Esophagus muscularis mucosa (tissue), 4 donors: ENCODE results near the gene PMEL. TPM values are rescaled to one million over a fixed set of nuclear protein-coding genes. Genes with fewer than 3 reads are reported as not detected.
"Not testable (repeated sequence)": the region's sequence is repeated elsewhere in the genome, so short reads cannot be mapped to it uniquely, and the experiment has no call there.

Experiments used
- DNase-seq: peaks from one replicate; pipeline ENCODE4 v3.0.0-alpha.2; 2017; ENCODE audit errors: extremely low spot score
- H3K27ac ChIP-seq, 4 donors: fragments of 200-600 bp; sonication (generic); replicated peaks in 1 of 4; 1 replicate in 3 of 4; 2 replicates in 1 of 4; pipeline ENCODE4 v1.5.1; 2016 to 2019; ENCODE audit warnings: mild to moderate bottlenecking in 1 of 4
- H3K27me3 ChIP-seq, 4 donors: fragments of 200-600 bp; sonication (generic); one replicate each; pipeline versions ENCODE4 v1.5.1 to v1.6.0; 2016 to 2019
- H3K36me3 ChIP-seq, 4 donors: fragments of 200-600 bp; sonication (generic); one replicate each; pipeline ENCODE4 v1.5.1; 2016 to 2019
- H3K4me1 ChIP-seq, 4 donors: fragments of 200-600 bp; sonication (generic); one replicate each; pipeline ENCODE4 v1.5.1; 2016 to 2019
- H3K4me3 ChIP-seq, 4 donors: fragments of 200-600 bp; sonication (generic); 1 replicate in 2 of 4; 2 replicates in 2 of 4; pipeline ENCODE4 v1.5.1; 2016 to 2019; ENCODE audit warnings: mild to moderate bottlenecking in 4 of 4, moderate library complexity in 1 of 4
- H3K9me3 ChIP-seq, 4 donors: fragments of 200-600 bp; sonication (generic); 1 replicate in 3 of 4; 2 replicates in 1 of 4; pipeline ENCODE4 v1.5.1; 2016 to 2019
- CTCF ChIP-seq, 3 experiments: fragments of 200-600 bp in 2 of 3; fragments of 450-650 bp in 1 of 3; sonication (generic) in 2 of 3; IDR thresholded peaks; one replicate each; pipeline ENCODE4 v1.5.1; 2017 to 2019; ENCODE audit warnings: antibody characterized with exemption in 3 of 3, mild to moderate bottlenecking in 2 of 3, moderate library complexity in 1 of 3
- EP300 ChIP-seq: sonication (generic); formaldehyde crosslinking; IDR thresholded peaks from one replicate; pipeline ENCODE4 v1.6.1; 2017; ENCODE audit warnings: antibody characterized with exemption
- POLR2A ChIP-seq: fragments of 450-650 bp; IDR thresholded peaks from one replicate; pipeline ENCODE4 v1.6.1; 2017; ENCODE audit warnings: antibody characterized with exemption, moderate library complexity, mild to moderate bottlenecking, low read depth
- POLR2AphosphoS5 ChIP-seq, 2 donors: sonication (generic); formaldehyde crosslinking; IDR thresholded peaks; one replicate each; pipeline ENCODE4 v1.6.1; 2017; ENCODE audit warnings: antibody characterized with exemption in 2 of 2
- WGBS: methylation state at CpG from one replicate; pipeline ENCODE4 v1.1.5; 2018; 5-methylcytosine and 5-hydroxymethylcytosine counted together
- intact Hi-C: fragments of 100-400 bp; cut with DNase I; formaldehyde crosslinking; loops from one replicate; pipeline ENCODE4 v1.15.1; 2023
- total RNA-seq, 4 donors: library from RNA; depleted of rRNA; stranded (reverse); fragments of >200 nt; gene quantifications; one replicate each; pipeline versions ENCODE4 v1.1.0 to v1.2.1, GENCODE V29; 2016

The PMEL gene
- total RNA-seq, 4 donors from 2014 or later: 0.66 to 2.2 TPM; not detected in 2

DNA sequence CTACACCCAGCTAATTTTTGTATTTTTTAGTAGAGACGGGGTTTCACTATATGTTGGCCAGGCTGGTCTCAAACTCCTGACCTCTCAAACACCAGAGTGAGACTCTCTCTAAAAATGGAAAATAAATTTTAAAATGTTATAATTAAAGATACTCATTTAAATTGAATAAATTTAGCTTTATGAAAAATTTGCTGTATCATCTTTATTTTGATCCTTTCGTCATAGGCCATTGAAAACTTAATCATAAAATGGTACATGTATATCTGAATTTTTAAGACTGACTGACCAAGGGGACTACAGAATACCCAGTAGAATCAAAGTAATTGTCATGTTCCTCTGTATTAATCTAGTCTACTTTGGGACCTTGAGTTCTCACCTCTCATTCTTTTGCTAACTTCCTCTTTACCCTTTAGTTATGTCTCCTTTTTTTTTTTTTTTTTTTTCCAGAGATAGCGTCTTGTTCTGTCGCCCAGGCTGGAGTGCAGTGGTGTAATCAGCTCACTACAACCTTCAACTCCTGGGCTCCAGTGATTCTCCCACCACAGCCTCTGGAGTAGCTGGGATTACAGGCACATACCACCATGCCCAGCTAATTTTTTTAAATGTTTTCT, 17.5 kb upstream of the PMEL start:
- Histone ChIP-seq H3K4me1 (peaks cover 0 to 15% (median 5%) of the 10 kb centered on the region in 4 donors), H3K27ac (no peak overlapping the region), H3K4me3 (no peak overlapping the region), H3K27me3 (no peaks in the 10 kb centered on the region), H3K36me3 (peaks cover 32 to 78% (median 64%) of the 10 kb centered on the region in 4 donors), H3K9me3 (no peaks in the 10 kb centered on the region)
- no peak for TF ChIP-seq POLR2A
- TF ChIP-seq POLR2AphosphoS5 (IDR thresholded peaks at IDR 0.05): no peak
- no peak for TF ChIP-seq CTCF (IDR thresholded peaks at IDR 0.05)
- TF ChIP-seq EP300: no peak
- DNase-seq: no peak
- 81% methylated on average over 4 of the region's 4 CpGs for WGBS
- intact Hi-C loops: no loop called here

DNA sequence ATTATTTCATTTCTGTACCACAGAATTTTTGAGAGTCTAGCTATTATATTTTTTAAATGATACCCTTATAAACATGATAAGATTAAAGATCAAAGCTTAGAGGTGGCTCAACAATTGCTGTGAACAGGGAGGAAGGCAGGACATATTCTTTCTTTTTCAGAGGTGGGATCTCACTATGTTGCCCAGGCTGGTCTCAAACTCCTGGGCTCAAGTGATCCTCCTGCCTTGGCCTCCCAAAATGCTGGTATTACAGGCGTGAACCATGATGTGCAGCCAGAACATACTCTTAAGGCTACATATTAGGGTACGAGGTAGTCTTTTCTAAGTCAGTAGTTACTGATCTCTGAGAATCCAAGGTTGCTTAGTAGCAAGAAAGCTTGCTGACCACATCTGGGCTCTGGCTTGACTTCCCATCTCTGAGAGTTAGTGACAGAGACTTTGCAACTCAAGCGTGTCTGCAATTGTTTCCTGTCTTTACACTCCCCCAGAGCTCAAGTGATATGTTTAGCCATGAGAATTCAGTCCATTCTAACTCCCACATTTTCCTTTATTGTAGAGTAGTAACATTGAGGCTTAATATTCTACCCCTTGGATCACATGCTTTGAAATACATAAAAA, 16.6 kb upstream of the PMEL start:
- 58% methylated on average over 3 of the region's 3 CpGs for WGBS
- no peak for DNase-seq
- Histone ChIP-seq H3K27ac (no peak overlapping the region), H3K4me3 (no peak overlapping the region), H3K9me3 (no peaks in the 10 kb centered on the region), H3K4me1 (peaks cover 0 to 24% (median 10%) of the 10 kb centered on the region in 4 donors), H3K27me3 (no peaks in the 10 kb centered on the region), H3K36me3 (peaks cover 24 to 69% (median 55%) of the 10 kb centered on the region in 4 donors)
- TF ChIP-seq CTCF (IDR thresholded peaks at IDR 0.05) (no peak), POLR2A (no peak), EP300 (no peak)
- intact Hi-C loops: no loop called here

GRCh38 chr12:55981882-55982281, 16.0 kb upstream of the PMEL start:
- H3K27me3 ChIP-seq, H3K4me3 ChIP-seq, intact Hi-C loops, H3K9me3 ChIP-seq, H3K27ac ChIP-seq, DNase-seq: not testable (repeated sequence)
- H3K4me1 ChIP-seq: peaks cover 3 to 29% (median 15%) of the 10 kb centered on the region in 4 donors
- WGBS: 73% methylated on average over 5 of the region's 5 CpGs
- H3K36me3 ChIP-seq: peaks cover 18 to 63% (median 51%) of the 10 kb centered on the region in 4 donors

- Histone ChIP-seq H3K9me3 (no peaks in the 10 kb centered on the region), H3K27ac (no peak overlapping the region), H3K27me3 (no peaks in the 10 kb centered on the region), H3K4me3 (no peak overlapping the region), H3K36me3 (peaks cover 3 to 39% (median 29%) of the 10 kb centered on the region in 4 donors), H3K4me1 (peaks cover 21 to 55% (median 36%) of the 10 kb centered on the region in 4 donors)
- intact Hi-C loops: no loop called here
- 96% methylated on average over 3 of the region's 3 CpGs for WGBS
- no peak for DNase-seq
- no peak for TF ChIP-seq POLR2AphosphoS5 (IDR thresholded peaks at IDR 0.05)
- TF ChIP-seq EP300: no peak
- TF ChIP-seq POLR2A: no peak
- TF ChIP-seq CTCF (IDR thresholded peaks at IDR 0.05): no peak
Observed at GRCh38 chr12:55979069-55979468, 13.2 kb upstream of the PMEL start.

DNA sequence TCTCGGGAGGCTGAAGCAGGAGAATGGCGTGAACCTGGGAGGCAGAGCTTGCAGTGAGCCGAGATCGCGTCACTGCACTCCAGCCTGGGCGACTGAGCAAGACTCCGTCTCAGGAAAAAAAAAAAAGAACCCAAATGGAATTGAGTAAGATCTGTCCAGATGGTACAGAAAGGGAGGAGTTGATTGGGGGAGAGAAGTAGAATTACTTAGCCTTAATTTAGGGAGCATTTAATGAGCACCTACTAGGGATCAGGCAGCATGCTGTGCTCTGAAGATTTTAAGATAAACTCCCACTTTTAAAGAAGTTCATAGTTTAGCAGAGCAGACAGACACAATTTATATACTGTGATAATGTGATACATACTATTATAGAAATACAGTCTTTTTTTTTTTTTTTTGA, 12.6 kb upstream of the PMEL start:
- WGBS: 88% methylated on average over 7 of the region's 7 CpGs
- intact Hi-C loops: no loop called here

More for the DNA sequence above, 12.6 kb upstream of the PMEL start:
- peaks cover 21 to 55% (median 36%) of the 10 kb centered on the region in 4 donors for H3K4me1 ChIP-seq
- H3K27me3 ChIP-seq: no peaks in the 10 kb centered on the region
- no peak for TF ChIP-seq CTCF (IDR thresholded peaks at IDR 0.05)
- H3K9me3 ChIP-seq: no peaks in the 10 kb centered on the region
- H3K4me3 ChIP-seq: no peak overlapping the region
- no peak for DNase-seq
- peaks cover 0 to 33% (median 22%) of the 10 kb centered on the region in 4 donors for H3K36me3 ChIP-seq
- H3K27ac ChIP-seq: no peak overlapping the region
